NCI-H524 (cell line): ENCODE results near the gene SPNS3.
A peak's percentile ranks its signal among the peaks of the same experiment; 100 is the strongest.

Experiments
- DNase-seq, 2 experiments: peaks; one replicate each; lab custom pipeline; 2025; lab: John Stamatoyannopoulos, UW

Gene SPNS3

GRCh38 chr17:4488989-4489595, 55.4 kb downstream of the SPNS3 start:
- DNase-seq: no peak

DNA sequence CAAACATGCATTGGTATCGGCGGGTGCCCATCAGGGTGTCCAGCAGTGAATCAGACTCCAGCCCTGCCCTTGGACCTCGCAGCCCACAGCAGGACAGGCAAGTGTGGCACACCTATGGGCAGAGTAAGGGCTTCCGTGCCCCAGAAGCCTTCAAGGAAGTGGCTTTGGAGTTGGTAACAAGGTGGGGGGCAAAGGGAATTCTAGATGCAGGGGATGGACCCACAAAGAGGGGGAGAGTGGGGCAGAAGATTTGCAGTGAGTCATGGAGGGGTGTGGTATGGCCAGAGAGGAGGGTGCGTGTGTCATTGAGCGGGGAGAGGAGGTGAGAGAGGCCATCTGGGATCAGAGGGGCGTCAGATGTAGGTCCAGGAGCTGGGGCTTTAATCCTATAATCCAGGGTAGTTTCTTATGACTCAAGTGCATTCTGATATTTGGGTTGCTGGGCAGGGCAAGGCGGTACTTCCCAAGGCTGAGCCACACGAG, 56.4 kb downstream of the SPNS3 start:
- peak; percentile 94 to 96 for DNase-seq

- DNase-seq: peak in 1 of 2 experiments; percentile 81
Observed at GRCh38 chr17:4490637-4491061, 56.9 kb downstream of the SPNS3 start.

DNA sequence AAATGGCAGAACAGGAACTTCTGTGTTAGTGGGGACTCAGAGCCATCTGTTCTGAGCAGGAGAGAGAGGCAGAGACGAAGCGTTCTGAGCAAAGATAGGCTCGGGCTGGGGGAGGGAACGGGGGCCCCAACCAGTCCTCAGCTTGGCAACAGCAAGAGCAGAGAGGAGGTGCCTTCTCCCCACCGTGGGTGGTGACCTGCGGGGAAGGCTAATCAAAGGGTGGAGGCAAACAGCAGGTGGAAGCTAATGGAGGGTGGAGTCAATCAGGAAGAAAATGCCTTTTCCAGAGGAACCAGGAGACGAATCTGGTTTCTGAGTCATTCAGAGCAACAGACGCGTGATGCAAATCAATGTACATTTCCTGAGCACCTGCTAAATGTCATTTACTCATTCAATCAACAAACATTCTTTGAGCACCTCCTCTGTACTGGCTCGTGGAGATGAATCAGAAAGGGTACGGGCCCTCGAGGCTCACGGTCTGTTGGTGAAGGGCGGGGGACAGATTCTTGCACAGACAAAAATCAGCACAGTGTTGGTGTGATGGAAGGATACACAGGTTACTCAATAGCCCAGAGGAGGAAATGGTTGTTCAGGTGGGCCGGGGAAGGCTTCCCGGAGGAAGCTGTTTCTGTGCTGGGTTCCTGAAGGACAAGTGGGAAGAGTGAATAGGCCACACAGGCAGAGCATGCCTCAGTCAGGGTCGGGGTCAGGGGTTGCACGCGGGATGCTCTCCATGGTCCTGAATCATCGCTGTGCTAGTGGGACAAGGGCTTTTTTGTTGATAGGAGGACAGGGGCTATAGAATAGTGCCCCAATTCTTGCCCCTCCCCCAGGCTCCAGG, 59.2 kb downstream of the SPNS3 start:
- no peak for DNase-seq

- peak; percentile 34 to 60 for DNase-seq
Observed at GRCh38 chr17:4497101-4497824, 63.5 kb downstream of the SPNS3 start.

DNA sequence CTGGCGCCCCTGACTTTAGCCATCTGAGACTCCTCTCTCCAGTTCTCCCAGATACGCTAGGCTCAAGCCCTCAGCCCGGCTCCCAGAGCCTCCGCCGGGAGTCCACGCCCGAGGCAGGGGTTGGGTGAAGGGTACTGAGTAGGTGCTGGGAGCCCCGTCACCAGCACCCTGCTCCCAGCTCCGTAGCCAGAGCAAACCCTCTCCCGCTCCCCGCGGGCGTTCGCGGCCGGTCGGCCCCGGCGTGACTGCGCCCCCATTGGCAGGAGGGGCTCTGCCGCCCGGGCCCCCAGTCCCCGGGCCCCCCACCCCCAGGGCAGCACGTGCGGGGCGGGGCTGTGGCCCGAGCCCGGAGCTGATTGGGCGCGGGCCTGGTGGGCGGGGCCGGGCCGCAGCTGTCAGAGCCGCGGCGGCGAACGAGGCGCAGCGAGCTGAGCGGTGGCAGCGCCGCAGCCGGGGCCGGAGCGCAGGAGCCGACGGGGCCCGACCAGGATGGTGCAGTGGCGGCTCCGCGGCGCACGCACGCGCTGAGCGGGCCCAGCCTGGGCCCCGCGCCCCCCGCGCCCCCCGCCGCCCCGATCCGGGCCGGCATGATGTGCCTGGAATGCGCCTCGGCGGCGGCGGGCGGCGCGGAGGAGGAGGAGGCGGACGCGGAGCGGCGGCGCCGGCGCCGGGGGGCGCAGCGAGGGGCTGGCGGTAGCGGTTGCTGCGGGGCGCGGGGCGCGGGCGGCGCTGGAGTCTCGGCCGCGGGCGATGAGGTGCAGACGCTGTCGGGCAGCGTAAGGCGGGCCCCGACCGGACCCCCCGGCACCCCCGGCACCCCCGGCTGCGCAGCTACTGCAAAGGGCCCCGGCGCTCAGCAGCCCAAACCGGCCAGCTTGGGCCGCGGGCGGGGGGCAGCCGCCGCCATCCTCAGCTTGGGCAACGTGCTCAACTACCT, 65.0 kb downstream of the SPNS3 start, which contains the start of gene SPNS2:
Gene SPNS2 (plus strand): TSS at position 421 of the 937 bp plus-strand sequence. CDS start 167 bp downstream, at position 588.
- DNase-seq: peak; percentile 37 to 74

GRCh38 chr17:4499431-4500190, 65.9 kb downstream of the SPNS3 start:
- DNase-seq: peak; percentile 16 to 21

GRCh38 chr17:4500191-4500571, 66.4 kb downstream of the SPNS3 start:
- DNase-seq: no peak

GRCh38 chr17:4501295-4501949, 67.7 kb downstream of the SPNS3 start:
- DNase-seq: no peak

- peak in 1 of 2 experiments; percentile 25 for DNase-seq
Observed at GRCh38 chr17:4502466-4503154, 68.9 kb downstream of the SPNS3 start.

- no peak for DNase-seq
Observed at GRCh38 chr17:4503283-4504025, 69.7 kb downstream of the SPNS3 start.

DNA sequence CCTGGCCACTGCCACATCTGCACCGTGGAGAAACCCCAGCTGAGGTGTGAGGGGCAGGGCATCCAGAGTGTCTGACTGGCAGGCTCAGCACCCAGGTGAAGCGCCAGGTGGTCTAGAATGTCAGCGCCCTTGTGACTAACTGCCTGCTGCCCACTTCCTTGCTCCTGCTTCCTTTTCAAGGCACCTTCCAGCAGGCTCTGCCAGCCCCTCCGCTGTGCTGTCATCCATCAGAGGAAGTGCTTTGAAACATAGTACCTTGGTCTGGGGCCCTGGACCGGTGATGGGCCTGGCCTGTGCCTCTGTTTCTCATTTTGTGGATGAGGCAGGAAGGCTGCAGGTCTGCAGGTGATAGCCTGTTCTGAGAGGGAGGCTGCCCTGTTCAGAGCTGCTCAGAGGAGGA, 70.4 kb downstream of the SPNS3 start:
- DNase-seq: no peak

DNA sequence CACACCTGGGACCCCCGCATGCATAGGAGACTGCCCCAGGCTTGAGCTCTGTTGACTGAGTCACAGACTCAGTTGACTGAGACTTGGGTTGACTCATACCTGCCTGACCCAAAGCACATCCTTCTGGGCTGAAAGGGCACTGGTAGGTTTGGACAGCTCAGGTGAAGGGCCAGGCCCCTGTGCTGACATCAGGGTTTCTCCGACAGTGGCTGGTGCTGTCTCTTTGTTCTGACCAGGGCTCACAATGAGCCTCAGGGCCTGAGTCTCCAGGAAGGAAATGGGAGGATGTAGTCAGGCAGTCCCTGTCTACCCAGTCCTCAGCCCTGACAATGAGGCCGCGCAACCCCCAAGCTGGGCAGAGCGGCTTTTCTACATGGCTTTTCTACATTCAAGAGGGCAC, 71.4 kb downstream of the SPNS3 start:
- DNase-seq: no peak

GRCh38 chr17:4506175-4506813, 72.6 kb downstream of the SPNS3 start:
- DNase-seq: no peak

DNA sequence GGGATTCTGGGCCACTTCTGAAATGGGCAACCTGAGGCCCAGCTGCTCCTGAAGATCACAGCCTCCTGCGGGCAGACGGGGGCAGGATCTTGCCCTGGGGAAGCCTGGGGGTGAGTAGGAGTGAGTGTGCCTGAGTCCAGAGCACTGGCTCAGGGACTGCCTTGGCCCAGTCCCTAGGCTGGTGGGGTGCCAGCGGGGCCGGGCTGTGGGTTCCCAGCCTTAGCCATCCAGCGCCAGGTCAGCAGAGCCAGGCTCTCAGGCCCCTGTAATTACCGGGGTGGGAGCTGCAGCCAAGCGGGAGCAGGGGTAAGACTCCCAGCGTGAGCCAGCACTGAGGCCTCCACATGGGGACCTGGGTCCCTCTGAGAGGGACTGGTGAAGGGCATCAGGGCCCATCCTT, 73.2 kb downstream of the SPNS3 start:
- DNase-seq: no peak

GRCh38 chr17:4507361-4508111, 73.8 kb downstream of the SPNS3 start:
- no peak for DNase-seq

DNA sequence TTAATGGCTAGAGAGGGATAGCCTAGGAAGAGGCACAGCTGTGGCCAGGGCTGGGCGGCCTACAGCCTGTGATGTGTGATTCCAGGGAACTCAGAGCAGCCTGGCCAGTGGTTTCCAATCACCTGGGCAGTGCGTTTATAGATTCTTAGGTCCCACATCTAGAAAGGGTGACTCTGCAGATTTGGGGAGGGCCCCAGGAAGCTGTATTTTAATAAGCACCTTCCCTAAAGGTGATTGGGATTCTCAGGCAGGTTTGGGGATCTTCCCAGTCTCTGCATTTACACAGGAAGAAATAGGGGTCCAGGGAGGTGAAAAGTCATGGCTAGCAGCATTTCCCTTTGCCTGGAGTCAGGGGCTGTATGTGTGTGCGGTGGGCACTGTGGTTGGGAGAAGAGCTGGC, 74.5 kb downstream of the SPNS3 start:
- no peak for DNase-seq

- no peak for DNase-seq
Observed at GRCh38 chr17:4509401-4509800, 75.7 kb downstream of the SPNS3 start.
